Upper lobe of left lung (tissue), 4 donors: ENCODE data around the gene RALGAPA2.

Source experiments
- POLR2A ChIP-seq, 4 donors: fragments of 450-650 bp; IDR thresholded peaks; one replicate each; pipeline ENCODE4 v1.5.1; 2016 to 2017; ENCODE audit warnings: antibody characterized with exemption in 4 of 4, mild to moderate bottlenecking in 2 of 4
- TF ChIP-seq, protein P1 (sequence below), 6 experiments: fragments of 450-650 bp in 4 of 6; fragments of 200-600 bp in 2 of 6; sonication (generic) in 2 of 6; IDR thresholded peaks; one replicate each; pipeline ENCODE4 v1.5.1; 2016 to 2019; ENCODE audit warnings: antibody characterized with exemption in 6 of 6

GRCh38 chr20:20720158-20720557 lies 7.7 kb upstream of the RALGAPA2 start:
- TF ChIP-seq POLR2A (IDR thresholded peaks at IDR 0.05): no peak
- TF ChIP-seq, protein P1, sequence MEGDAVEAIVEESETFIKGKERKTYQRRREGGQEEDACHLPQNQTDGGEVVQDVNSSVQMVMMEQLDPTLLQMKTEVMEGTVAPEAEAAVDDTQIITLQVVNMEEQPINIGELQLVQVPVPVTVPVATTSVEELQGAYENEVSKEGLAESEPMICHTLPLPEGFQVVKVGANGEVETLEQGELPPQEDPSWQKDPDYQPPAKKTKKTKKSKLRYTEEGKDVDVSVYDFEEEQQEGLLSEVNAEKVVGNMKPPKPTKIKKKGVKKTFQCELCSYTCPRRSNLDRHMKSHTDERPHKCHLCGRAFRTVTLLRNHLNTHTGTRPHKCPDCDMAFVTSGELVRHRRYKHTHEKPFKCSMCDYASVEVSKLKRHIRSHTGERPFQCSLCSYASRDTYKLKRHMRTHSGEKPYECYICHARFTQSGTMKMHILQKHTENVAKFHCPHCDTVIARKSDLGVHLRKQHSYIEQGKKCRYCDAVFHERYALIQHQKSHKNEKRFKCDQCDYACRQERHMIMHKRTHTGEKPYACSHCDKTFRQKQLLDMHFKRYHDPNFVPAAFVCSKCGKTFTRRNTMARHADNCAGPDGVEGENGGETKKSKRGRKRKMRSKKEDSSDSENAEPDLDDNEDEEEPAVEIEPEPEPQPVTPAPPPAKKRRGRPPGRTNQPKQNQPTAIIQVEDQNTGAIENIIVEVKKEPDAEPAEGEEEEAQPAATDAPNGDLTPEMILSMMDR (IDR thresholded peaks at IDR 0.05): no peak
